ENCODE results near the gene CATSPER1. TPM values are rescaled to one million over a fixed set of nuclear protein-coding genes. Genes with fewer than 3 reads are reported as not detected.
A peak's percentile ranks its signal among the peaks of the same experiment; 100 is the strongest.

Gene CATSPER1
- total RNA-seq, 1 donor from 2014 or later: 0.54 TPM

- Mint-ChIP-seq H3K27me3 (ENCODE audit: unreplicated experiment) (no peaks in the 10 kb centered on the region), H3K36me3 (ENCODE audit: unreplicated experiment) (peaks cover 74% of the 10 kb centered on the region), H3K27ac (ENCODE audit: unreplicated experiment) (no peak overlapping the region), H3K4me3 (ENCODE audit: unreplicated experiment) (no peak overlapping the region), H3K4me1 (ENCODE audit: unreplicated experiment) (no peaks in the 10 kb centered on the region), H3K9me3 (ENCODE audit: unreplicated experiment) (no peaks in the 10 kb centered on the region)
- DNase-seq (ENCODE audit: extremely low spot score, unreplicated experiment): no peak
- no peak for TF ChIP-seq CTCF (IDR thresholded peaks at IDR 0.05)
These were observed 36.1 kb upstream of the CATSPER1 start for GRCh38 chr11:66062408-66062807.

- H3K4me1 Mint-ChIP-seq (ENCODE audit: unreplicated experiment): no peaks in the 10 kb centered on the region
- no peak overlapping the region for H3K27ac Mint-ChIP-seq (ENCODE audit: unreplicated experiment)
- no peaks in the 10 kb centered on the region for H3K9me3 Mint-ChIP-seq (ENCODE audit: unreplicated experiment)
- peaks cover 71% of the 10 kb centered on the region for H3K36me3 Mint-ChIP-seq (ENCODE audit: unreplicated experiment)
- no peaks in the 10 kb centered on the region for H3K27me3 Mint-ChIP-seq (ENCODE audit: unreplicated experiment)
- TF ChIP-seq CTCF (IDR thresholded peaks at IDR 0.05): no peak
- DNase-seq (ENCODE audit: extremely low spot score, unreplicated experiment): no peak
- no peak overlapping the region for H3K4me3 Mint-ChIP-seq (ENCODE audit: unreplicated experiment)
These were observed 35.0 kb upstream of the CATSPER1 start for GRCh38 chr11:66061268-66061667.

GRCh38 chr11:66059966-66060680, 33.8 kb upstream of the CATSPER1 start:
- no peak for DNase-seq (ENCODE audit: extremely low spot score, unreplicated experiment)
- TF ChIP-seq CTCF (IDR thresholded peaks at IDR 0.05): no peak
- H3K27ac Mint-ChIP-seq (ENCODE audit: unreplicated experiment): peak overlapping the region; percentile 16
- H3K27me3 Mint-ChIP-seq (ENCODE audit: unreplicated experiment): no peaks in the 10 kb centered on the region
- H3K36me3 Mint-ChIP-seq (ENCODE audit: unreplicated experiment): peaks cover 72% of the 10 kb centered on the region
- H3K9me3 Mint-ChIP-seq (ENCODE audit: unreplicated experiment): no peaks in the 10 kb centered on the region
- no peak overlapping the region for H3K4me3 Mint-ChIP-seq (ENCODE audit: unreplicated experiment)
- H3K4me1 Mint-ChIP-seq (ENCODE audit: unreplicated experiment): no peaks in the 10 kb centered on the region

- no peak overlapping the region for H3K27ac Mint-ChIP-seq (ENCODE audit: unreplicated experiment)
- H3K36me3 Mint-ChIP-seq (ENCODE audit: unreplicated experiment): peaks cover 53% of the 10 kb centered on the region
- DNase-seq (ENCODE audit: extremely low spot score, unreplicated experiment): no peak
- peaks cover 17% of the 10 kb centered on the region for H3K4me1 Mint-ChIP-seq (ENCODE audit: unreplicated experiment)
- TF ChIP-seq CTCF (IDR thresholded peaks at IDR 0.05): no peak
- no peaks in the 10 kb centered on the region for H3K9me3 Mint-ChIP-seq (ENCODE audit: unreplicated experiment)
- no peaks in the 10 kb centered on the region for H3K27me3 Mint-ChIP-seq (ENCODE audit: unreplicated experiment)
- H3K4me3 Mint-ChIP-seq (ENCODE audit: unreplicated experiment): no peak overlapping the region
These were observed 30.2 kb upstream of the CATSPER1 start for GRCh38 chr11:66056501-66056900.

GRCh38 chr11:66055021-66055420, 28.7 kb upstream of the CATSPER1 start:
- no peak overlapping the region for H3K4me3 Mint-ChIP-seq (ENCODE audit: unreplicated experiment)
- no peak for DNase-seq (ENCODE audit: extremely low spot score, unreplicated experiment)

More at GRCh38 chr11:66055021-66055420, 28.7 kb upstream of the CATSPER1 start:
- no peaks in the 10 kb centered on the region for H3K27me3 Mint-ChIP-seq (ENCODE audit: unreplicated experiment)
- H3K4me1 Mint-ChIP-seq (ENCODE audit: unreplicated experiment): peaks cover 27% of the 10 kb centered on the region
- TF ChIP-seq CTCF (IDR thresholded peaks at IDR 0.05): no peak
- no peaks in the 10 kb centered on the region for H3K9me3 Mint-ChIP-seq (ENCODE audit: unreplicated experiment)
- H3K27ac Mint-ChIP-seq (ENCODE audit: unreplicated experiment): no peak overlapping the region
- H3K36me3 Mint-ChIP-seq (ENCODE audit: unreplicated experiment): peaks cover 43% of the 10 kb centered on the region
